ENCODE results near the gene PPP1R9A.

DNA sequence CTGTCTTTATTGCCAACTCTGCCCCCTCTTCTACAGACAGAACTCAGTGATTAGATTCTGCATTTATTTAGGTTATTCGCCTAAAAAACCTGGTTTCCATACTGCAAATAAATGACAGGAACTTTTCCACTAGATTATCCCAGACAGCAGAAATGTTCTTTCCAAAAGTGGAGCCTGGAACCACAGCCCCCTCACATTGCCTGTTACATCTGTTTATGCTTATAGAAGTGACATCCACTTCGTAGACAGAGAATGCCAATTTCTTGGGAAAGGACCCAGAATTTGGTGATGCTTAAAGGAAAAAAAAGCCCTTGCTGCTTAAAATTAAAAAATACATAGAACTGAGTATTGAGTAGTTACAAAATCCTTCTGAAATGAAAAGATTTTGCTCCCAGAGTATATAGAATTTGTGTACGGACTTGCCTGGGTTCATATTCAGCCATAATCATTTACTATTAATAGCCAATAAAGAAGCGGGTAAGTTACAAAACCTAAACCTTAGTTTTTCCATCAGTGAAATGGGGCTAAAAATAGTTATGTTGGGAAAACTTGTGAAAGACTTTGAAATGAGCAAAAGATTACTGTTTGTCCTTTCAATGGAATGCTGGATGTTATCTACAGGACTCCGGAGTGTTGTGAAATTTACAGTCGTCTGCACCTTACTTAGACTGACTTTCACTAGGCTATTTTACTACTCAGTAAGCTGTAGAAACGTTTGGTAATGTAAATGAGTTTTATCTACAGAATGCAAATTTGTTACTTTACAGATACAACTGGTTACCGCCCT, 1.1 kb upstream of the PPP1R9A start:
- TF ChIP-seq CTCF (IDR thresholded peaks at IDR 0.05; ENCODE audit: low read depth, low read length, poor library complexity, severe bottlenecking) (no peak), EZH2phosphoT487 (IDR thresholded peaks at IDR 0.05; ENCODE audit: borderline replicate concordance, low read length) (no peak)

All from DOHH2 (cell line).